GM12892 (cell line): ENCODE data around the gene GNAQ.

ENCODE experiments used
- POLR2AphosphoS5 ChIP-seq: IDR thresholded peaks from 2 replicates; pipeline ENCODE4 v1.6.1; 2011; ENCODE audit warnings: low read depth, low read length, control low read depth
- TAF1 ChIP-seq: IDR thresholded peaks from 2 replicates; pipeline ENCODE4 v1.6.1; 2011; ENCODE audit warnings: low read depth, mild to moderate bottlenecking, control low read depth, low read length, borderline replicate concordance

DNA sequence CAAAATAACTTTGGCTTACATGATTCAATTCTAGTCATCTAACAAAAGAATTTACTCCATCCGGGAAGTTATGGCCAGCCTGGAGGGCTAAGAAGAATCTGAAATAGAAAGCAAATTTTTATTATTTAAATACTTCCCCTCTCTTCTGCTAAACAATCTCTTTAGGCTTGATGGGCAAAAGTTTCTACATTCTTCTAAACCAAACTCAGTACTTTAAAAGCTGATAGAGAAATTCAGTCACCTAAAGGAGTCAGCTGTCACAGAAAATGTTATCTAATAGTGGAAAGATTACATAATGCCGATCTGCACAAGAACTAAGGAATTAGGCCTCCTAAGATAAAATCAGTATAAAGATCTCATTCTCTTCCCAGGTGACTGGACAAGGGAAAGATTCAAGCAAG, 32.4 kb downstream of the GNAQ start:
- TF ChIP-seq POLR2AphosphoS5 (no peak), TAF1 (no peak)
